Upper lobe of left lung (tissue), 6 donors: Measurements from ENCODE around the gene MACROD1. TPM values are rescaled to one million over a fixed set of nuclear protein-coding genes. Genes with fewer than 3 reads are reported as not detected.
A peak's percentile ranks its signal among the peaks of the same experiment; 100 is the strongest.

Experiments used
- ATAC-seq, 2 donors: fragments of 200-7000 bp; cut with Tn5 transposase; one replicate each; pipeline ENCODE4 v1.9.1; 2022; ENCODE audit warnings: mild to moderate bottlenecking in 2 of 2, moderate library complexity in 2 of 2; ENCODE audit not compliant: low FRiP score in 2 of 2
- DNase-seq, 2 donors: peaks; one replicate each; pipeline ENCODE4 v3.0.0-alpha.2; 2019 to 2020
- H3K27ac ChIP-seq, 4 donors: fragments of 200-600 bp; sonication (generic); one replicate each; pipeline ENCODE4 v1.5.1; 2016 to 2019
- H3K27me3 ChIP-seq, 4 donors: fragments of 200-600 bp; sonication (generic); one replicate each; pipeline ENCODE4 v1.5.1; 2017 to 2019
- H3K36me3 ChIP-seq, 4 donors: fragments of 200-600 bp; sonication (generic); one replicate each; pipeline ENCODE4 v1.5.1; 2016 to 2019
- H3K4me1 ChIP-seq, 4 donors: fragments of 200-600 bp; sonication (generic); one replicate each; pipeline ENCODE4 v1.5.1; 2018 to 2019
- H3K4me3 ChIP-seq, 4 donors: fragments of 200-600 bp; sonication (generic); one replicate each; pipeline ENCODE4 v1.5.1; 2017 to 2019; ENCODE audit warnings: mild to moderate bottlenecking in 2 of 4, moderate library complexity in 1 of 4
- H3K9me3 ChIP-seq, 4 donors: fragments of 200-600 bp; sonication (generic); one replicate each; pipeline ENCODE4 v1.5.1; 2018 to 2019
- CTCF ChIP-seq, 6 experiments: fragments of 450-650 bp in 4 of 6; fragments of 200-600 bp in 2 of 6; sonication (generic) in 2 of 6; IDR thresholded peaks; one replicate each; pipeline ENCODE4 v1.5.1; 2016 to 2019; ENCODE audit warnings: antibody characterized with exemption in 6 of 6
- EP300 ChIP-seq, 4 donors: sonication (generic); formaldehyde crosslinking; IDR thresholded peaks; one replicate each; pipeline ENCODE4 v1.5.1; 2017; ENCODE audit warnings: antibody characterized with exemption in 4 of 4, control low read depth in 2 of 4
- POLR2A ChIP-seq, 4 donors: fragments of 450-650 bp; IDR thresholded peaks; one replicate each; pipeline ENCODE4 v1.5.1; 2016 to 2017; ENCODE audit warnings: antibody characterized with exemption in 4 of 4, mild to moderate bottlenecking in 2 of 4
- POLR2AphosphoS5 ChIP-seq, 2 donors: sonication (generic); formaldehyde crosslinking; IDR thresholded peaks; one replicate each; pipeline ENCODE4 v1.5.1; 2017; ENCODE audit warnings: antibody characterized with exemption in 2 of 2
- WGBS, 2 donors: methylation state at CpG; one replicate each; pipeline ENCODE4 v1.1.5; 2017 to 2018; 5-methylcytosine and 5-hydroxymethylcytosine counted together
- total RNA-seq, 6 donors: library from RNA; depleted of rRNA in 4 of 6; stranded (reverse); fragments of >200 nt in 4 of 6; gene quantifications; one replicate each; pipeline versions ENCODE4 v1.1.0 to v1.2.1, GENCODE V29; 2016 to 2021
- donor health status: DM: no; HTN: no; CAD: no; lungs with moderate emphysema.
- donor health status: DM: no; HTN: yes; CAD: no; lungs with severe emphysema.

MACROD1 gene
- total RNA-seq, 6 donors from 2014 or later, result 16.7 to 59.7 (median 33.5) TPM

- ATAC-seq (no peak), DNase-seq (no peak)
- H3K4me3 ChIP-seq, result no peak overlapping the region
- TF ChIP-seq POLR2A (IDR thresholded peaks at IDR 0.05) (no peak), CTCF (IDR thresholded peaks at IDR 0.05) (no peak), POLR2AphosphoS5 (IDR thresholded peaks at IDR 0.05) (no peak), EP300 (IDR thresholded peaks at IDR 0.05) (no peak)
- no peaks in the 10 kb centered on the region for H3K9me3 ChIP-seq
- no peaks in the 10 kb centered on the region for H3K27me3 ChIP-seq
- peaks cover 0 to 8% (median 2%) of the 10 kb centered on the region in 4 donors for H3K4me1 ChIP-seq
- H3K27ac ChIP-seq, result no peak overlapping the region
- no peaks in the 10 kb centered on the region for H3K36me3 ChIP-seq
- WGBS, 2 donors, result 72 to 83% methylated on average over 5 to 7 of the region's 8 CpGs
Observed at GRCh38 chr11:64018310-64018709, 147.6 kb downstream of the MACROD1 start.

GRCh38 chr11:64017945-64018224 lies 148.0 kb downstream of the MACROD1 start:
- H3K27me3 ChIP-seq, result no peaks in the 10 kb centered on the region
- no peak overlapping the region for H3K4me3 ChIP-seq
- DNase-seq, result peak in 1 of 2 donors; percentile 66
- no peaks in the 10 kb centered on the region for H3K9me3 ChIP-seq
- H3K4me1 ChIP-seq, result peaks cover 0 to 8% (median 2%) of the 10 kb centered on the region in 4 donors
- H3K27ac ChIP-seq, result no peak overlapping the region
- WGBS, 2 donors, result 60 to 79% methylated on average over 1 to 7 of the region's 7 CpGs
- H3K36me3 ChIP-seq, result no peaks in the 10 kb centered on the region
- TF ChIP-seq POLR2AphosphoS5 (IDR thresholded peaks at IDR 0.05) (no peak), POLR2A (IDR thresholded peaks at IDR 0.05) (no peak), CTCF (IDR thresholded peaks at IDR 0.05) (no peak), EP300 (IDR thresholded peaks at IDR 0.05) (no peak)
- no peak for ATAC-seq

GRCh38 chr11:64015935-64016845 lies 149.7 kb downstream of the MACROD1 start:
- H3K4me3 ChIP-seq, result no peak overlapping the region
- DNase-seq (peak in 1 of 2 donors; percentile 73), ATAC-seq (no peak)
- 89 to 96% methylated on average over 20 to 34 of the region's 35 CpGs for WGBS, 2 donors
- no peak overlapping the region for H3K27ac ChIP-seq
- TF ChIP-seq POLR2AphosphoS5 (IDR thresholded peaks at IDR 0.05), result no peak
- no peak for TF ChIP-seq CTCF (IDR thresholded peaks at IDR 0.05)
- no peak for TF ChIP-seq EP300 (IDR thresholded peaks at IDR 0.05)
- TF ChIP-seq POLR2A (IDR thresholded peaks at IDR 0.05), result no peak
- no peaks in the 10 kb centered on the region for H3K9me3 ChIP-seq
- no peaks in the 10 kb centered on the region for H3K27me3 ChIP-seq
- H3K4me1 ChIP-seq, result peaks cover 0 to 8% (median 2%) of the 10 kb centered on the region in 4 donors
- H3K36me3 ChIP-seq, result no peaks in the 10 kb centered on the region

GRCh38 chr11:64015510-64015909 lies 150.4 kb downstream of the MACROD1 start:
- WGBS, 2 donors, result 88 to 94% methylated on average over 15 to 17 of the region's 20 CpGs
- Histone ChIP-seq H3K9me3 (no peaks in the 10 kb centered on the region), H3K36me3 (no peaks in the 10 kb centered on the region), H3K4me3 (no peak overlapping the region), H3K27ac (no peak overlapping the region), H3K27me3 (no peaks in the 10 kb centered on the region), H3K4me1 (peaks cover 0 to 8% (median 2%) of the 10 kb centered on the region in 4 donors)
- no peak for TF ChIP-seq EP300 (IDR thresholded peaks at IDR 0.05)
- TF ChIP-seq POLR2AphosphoS5 (IDR thresholded peaks at IDR 0.05), result no peak
- no peak for TF ChIP-seq CTCF (IDR thresholded peaks at IDR 0.05)
- no peak for TF ChIP-seq POLR2A (IDR thresholded peaks at IDR 0.05)
- DNase-seq (no peak), ATAC-seq (no peak)
